ENCODE results near the gene PDE4D. TPM values are rescaled to one million over a fixed set of nuclear protein-coding genes. Genes with fewer than 3 reads are reported as not detected.

PDE4D gene
- total RNA-seq, 1 donor from 2014 or later: 26.9 TPM

GRCh38 chr5:59548807-59549357, 344.6 kb downstream of the PDE4D start:
- DNase-seq (ENCODE audit: low read depth): peak; percentile 96

- DNase-seq (ENCODE audit: low read depth): peak; percentile 68
Measured at GRCh38 chr5:59547731-59548130, 345.8 kb downstream of the PDE4D start.

GRCh38 chr5:59544573-59544972, 349.0 kb downstream of the PDE4D start:
- no peak for DNase-seq (ENCODE audit: low read depth)

- DNase-seq (ENCODE audit: low read depth): peak; percentile 98
Measured at GRCh38 chr5:59543821-59544442, 349.6 kb downstream of the PDE4D start.

- peak; percentile 96 for DNase-seq (ENCODE audit: low read depth)
Measured at GRCh38 chr5:59542851-59543820, 350.4 kb downstream of the PDE4D start.

- DNase-seq (ENCODE audit: low read depth): no peak
Measured at GRCh38 chr5:59542306-59542705, 351.2 kb downstream of the PDE4D start.

- DNase-seq (ENCODE audit: low read depth): peak; percentile 51
Measured at GRCh38 chr5:59540366-59540765, 353.2 kb downstream of the PDE4D start.

GRCh38 chr5:59538750-59539121, 354.8 kb downstream of the PDE4D start:
- no peak for DNase-seq (ENCODE audit: low read depth)

- no peak for DNase-seq (ENCODE audit: low read depth)
Measured at GRCh38 chr5:59537961-59538749, 355.4 kb downstream of the PDE4D start.

GRCh38 chr5:59536875-59537274, 356.7 kb downstream of the PDE4D start:
- no peak for DNase-seq (ENCODE audit: low read depth)

GRCh38 chr5:59535561-59535960, 358.0 kb downstream of the PDE4D start:
- no peak for DNase-seq (ENCODE audit: low read depth)

GRCh38 chr5:59533730-59534108, 359.8 kb downstream of the PDE4D start:
- DNase-seq (ENCODE audit: low read depth): no peak

GRCh38 chr5:59532979-59533729, 360.4 kb downstream of the PDE4D start:
- no peak for DNase-seq (ENCODE audit: low read depth)

- DNase-seq (ENCODE audit: low read depth): peak; percentile 45
Measured at GRCh38 chr5:59529239-59529638, 364.3 kb downstream of the PDE4D start.

GRCh38 chr5:59528202-59528862, 365.2 kb downstream of the PDE4D start:
- DNase-seq (ENCODE audit: low read depth): no peak

- DNase-seq (ENCODE audit: low read depth): peak; percentile 89
Measured at GRCh38 chr5:59525957-59526356, 367.6 kb downstream of the PDE4D start.

- DNase-seq (ENCODE audit: low read depth): no peak
Measured at GRCh38 chr5:59525311-59525710, 368.2 kb downstream of the PDE4D start.

GRCh38 chr5:59522201-59522831, 371.2 kb downstream of the PDE4D start:
- peak; percentile 97 for DNase-seq (ENCODE audit: low read depth)

GRCh38 chr5:59521476-59521875, 372.1 kb downstream of the PDE4D start:
- no peak for DNase-seq (ENCODE audit: low read depth)

- DNase-seq (ENCODE audit: low read depth): peak; percentile 92
Measured at GRCh38 chr5:59519338-59519737, 374.2 kb downstream of the PDE4D start.

All from renal cortical epithelial cell (primary cell).